Duodenal mucosa (tissue), 2 donors: ENCODE measurements around the gene TMEM164.
A peak's percentile ranks its signal among the peaks of the same experiment; 100 is the strongest.

Experiments
- H3K27ac ChIP-seq: one replicate; pipeline ENCODE4 v1.7.0; 2013; ENCODE audit warnings: low read depth, low read length
- H3K27me3 ChIP-seq, 2 donors: one replicate each; pipeline ENCODE4 v1.7.0; 2013; ENCODE audit warnings: low read length in 2 of 2, control low read depth in 1 of 2; ENCODE audit not compliant: insufficient read depth in 2 of 2, control insufficient read depth in 1 of 2
- H3K36me3 ChIP-seq, 2 donors: one replicate each; pipeline ENCODE4 v1.7.0; 2013; ENCODE audit warnings: low read length in 2 of 2, control low read depth in 1 of 2; ENCODE audit not compliant: insufficient read depth in 2 of 2, control insufficient read depth in 1 of 2
- H3K4me1 ChIP-seq, 2 donors: one replicate each; pipeline ENCODE4 v1.7.0; 2013; ENCODE audit warnings: low read length in 2 of 2, control low read depth in 1 of 2; ENCODE audit not compliant: insufficient read depth in 2 of 2, control insufficient read depth in 1 of 2
- H3K4me3 ChIP-seq, 2 donors: one replicate each; pipeline ENCODE4 v1.7.0; 2013; ENCODE audit warnings: low read length in 2 of 2, low read depth in 1 of 2
- H3K9ac ChIP-seq, 2 donors: one replicate each; pipeline ENCODE4 v1.7.0; 2013; ENCODE audit warnings: low read length in 2 of 2, low read depth in 1 of 2
- H3K9me3 ChIP-seq, 2 donors: one replicate each; pipeline ENCODE4 v1.7.0; 2013; ENCODE audit warnings: low read length in 2 of 2, control low read depth in 1 of 2; ENCODE audit not compliant: control insufficient read depth in 1 of 2

The TMEM164 gene

DNA sequence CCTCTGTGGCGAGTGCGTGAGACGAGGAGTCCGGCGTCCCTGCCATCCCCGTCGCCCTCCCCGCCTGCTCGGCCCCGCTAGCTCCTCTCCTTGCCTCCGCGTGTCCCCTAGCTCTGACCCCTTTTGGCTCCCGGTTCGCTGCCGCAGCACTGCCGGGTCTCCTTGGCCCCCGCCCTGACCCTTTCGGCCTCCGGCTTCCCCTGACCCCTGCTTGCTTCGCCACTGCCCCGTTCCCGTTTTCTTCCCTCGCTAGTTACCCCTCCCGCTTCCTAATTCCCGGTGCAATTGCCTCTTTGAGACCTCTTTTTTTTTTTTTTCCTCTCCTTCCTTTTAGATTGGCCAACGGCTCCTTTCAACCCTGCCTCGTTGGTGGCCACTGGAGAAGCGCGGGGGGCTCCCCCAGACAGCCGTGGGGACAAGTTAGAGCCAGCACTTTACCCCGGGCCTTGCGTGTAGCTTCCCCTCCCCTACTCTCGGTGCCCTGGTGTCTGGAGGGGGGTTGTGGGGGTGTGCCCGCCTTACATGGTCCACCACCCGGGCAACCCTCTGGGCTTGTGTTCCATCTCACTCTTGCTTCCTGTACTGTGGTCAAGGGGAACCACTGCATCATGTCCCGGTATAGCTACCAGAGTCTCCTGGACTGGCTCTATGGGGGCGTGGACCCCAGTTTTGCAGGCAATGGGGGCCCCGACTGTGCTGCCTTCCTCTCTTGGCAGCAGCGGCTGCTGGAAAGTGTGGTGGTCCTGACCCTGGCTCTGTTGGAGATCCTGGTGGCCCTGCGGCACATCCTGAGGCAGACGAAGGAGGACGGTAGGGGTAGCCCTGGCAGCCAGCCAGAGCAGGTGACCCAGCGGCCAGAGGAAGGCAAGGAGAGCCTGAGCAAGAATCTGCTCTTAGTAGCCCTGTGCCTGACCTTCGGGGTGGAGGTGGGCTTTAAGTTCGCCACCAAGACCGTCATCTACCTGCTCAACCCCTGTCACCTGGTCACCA, 548 bp downstream of the TMEM164 start:
- Histone ChIP-seq H3K9ac (peak overlapping the region; percentile 73 to 74), H3K36me3 (no peaks in the 10 kb centered on the region), H3K27me3 (no peaks in the 10 kb centered on the region), H3K4me3 (peak overlapping the region; percentile 70 to 78), H3K4me1 (peaks cover 16 to 40% of the 10 kb centered on the region in 2 donors), H3K9me3 (no peaks in the 10 kb centered on the region), H3K27ac (peak overlapping the region; percentile 84)

DNA sequence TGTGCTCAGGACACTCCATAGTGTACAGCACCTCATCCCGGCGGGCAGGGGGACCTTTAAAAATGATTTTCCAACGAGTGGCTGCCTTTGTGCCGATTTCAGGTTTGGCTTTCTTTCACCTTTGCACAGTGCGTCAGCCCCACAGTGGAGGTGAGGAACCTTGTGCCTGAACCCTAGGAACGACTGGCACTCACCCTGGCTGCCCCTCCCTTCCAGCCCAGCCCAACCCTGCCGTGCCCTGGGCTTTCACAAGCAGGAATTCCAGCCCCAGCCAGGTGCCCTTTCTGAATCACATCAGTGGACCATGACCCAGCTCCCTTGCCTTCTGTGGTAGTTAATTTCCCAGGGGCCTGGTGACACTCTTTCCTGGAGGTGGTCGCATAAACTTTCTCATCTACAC, 1.3 kb downstream of the TMEM164 start:
- H3K4me1 ChIP-seq, result peaks cover 16 to 40% of the 10 kb centered on the region in 2 donors
- H3K27ac ChIP-seq, result peak overlapping the region; percentile 84
- no peaks in the 10 kb centered on the region for H3K36me3 ChIP-seq
- peak overlapping the region; percentile 73 to 74 for H3K9ac ChIP-seq
- no peaks in the 10 kb centered on the region for H3K27me3 ChIP-seq
- H3K9me3 ChIP-seq, result no peaks in the 10 kb centered on the region
- peak overlapping the region; percentile 70 to 78 for H3K4me3 ChIP-seq

DNA sequence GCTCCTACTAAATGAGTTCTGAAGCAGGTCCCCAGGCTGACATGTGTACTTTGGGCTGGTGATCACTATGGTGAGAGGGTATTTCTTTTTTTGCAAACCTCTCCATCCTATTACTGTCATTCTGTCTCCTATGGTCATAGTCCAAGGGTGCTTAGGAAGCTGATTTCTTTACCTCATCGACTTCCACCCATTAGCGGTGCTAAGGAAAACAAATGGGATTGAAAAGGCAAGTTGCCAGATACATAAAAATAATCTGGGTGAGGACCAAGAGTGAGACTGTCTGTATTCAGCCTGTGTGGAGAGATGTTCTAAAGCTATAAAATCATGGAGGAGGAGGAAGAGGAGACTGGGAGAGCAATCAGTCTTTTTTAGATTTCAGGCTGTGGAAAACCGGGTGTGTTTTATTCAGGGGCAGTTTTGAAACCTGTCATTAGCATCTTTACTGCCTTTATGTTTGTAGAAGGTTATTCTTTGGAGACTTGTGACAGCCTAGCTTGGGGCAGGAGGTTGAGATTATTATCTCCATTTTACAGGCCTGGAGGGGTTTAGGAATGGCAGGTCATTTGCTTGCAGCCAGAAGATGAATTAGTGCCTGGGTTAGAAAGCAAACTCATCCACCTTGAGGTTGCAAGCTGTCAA, 1.9 kb downstream of the TMEM164 start:
- Histone ChIP-seq H3K4me1 (peaks cover 16 to 40% of the 10 kb centered on the region in 2 donors), H3K9ac (peak overlapping the region in 1 of 2 donors; percentile 43), H3K36me3 (no peaks in the 10 kb centered on the region), H3K27me3 (no peaks in the 10 kb centered on the region), H3K9me3 (no peaks in the 10 kb centered on the region), H3K27ac (peak overlapping the region; percentile 66), H3K4me3 (peak overlapping the region; percentile 52 to 55)

DNA sequence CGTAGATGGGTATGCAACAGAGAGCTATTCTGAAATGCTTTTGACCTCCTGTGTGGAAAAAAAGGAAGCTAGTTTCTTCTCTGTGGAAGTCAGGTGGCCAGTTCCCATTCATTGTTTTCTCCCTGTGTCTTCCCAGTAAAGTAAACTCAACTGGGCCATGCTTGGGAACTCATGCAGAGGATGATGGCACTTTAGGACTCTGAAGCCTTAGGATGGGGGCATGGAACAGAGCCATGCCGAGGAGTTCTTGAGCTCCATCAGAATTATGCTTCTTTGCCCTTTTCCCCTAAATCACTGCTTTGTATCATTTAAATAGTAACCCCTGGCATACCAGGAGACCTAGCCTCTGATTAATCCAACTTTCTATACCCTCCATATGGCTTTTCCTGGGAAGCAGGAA, 3.2 kb downstream of the TMEM164 start:
- no peaks in the 10 kb centered on the region for H3K9me3 ChIP-seq
- no peaks in the 10 kb centered on the region for H3K27me3 ChIP-seq

DNA sequence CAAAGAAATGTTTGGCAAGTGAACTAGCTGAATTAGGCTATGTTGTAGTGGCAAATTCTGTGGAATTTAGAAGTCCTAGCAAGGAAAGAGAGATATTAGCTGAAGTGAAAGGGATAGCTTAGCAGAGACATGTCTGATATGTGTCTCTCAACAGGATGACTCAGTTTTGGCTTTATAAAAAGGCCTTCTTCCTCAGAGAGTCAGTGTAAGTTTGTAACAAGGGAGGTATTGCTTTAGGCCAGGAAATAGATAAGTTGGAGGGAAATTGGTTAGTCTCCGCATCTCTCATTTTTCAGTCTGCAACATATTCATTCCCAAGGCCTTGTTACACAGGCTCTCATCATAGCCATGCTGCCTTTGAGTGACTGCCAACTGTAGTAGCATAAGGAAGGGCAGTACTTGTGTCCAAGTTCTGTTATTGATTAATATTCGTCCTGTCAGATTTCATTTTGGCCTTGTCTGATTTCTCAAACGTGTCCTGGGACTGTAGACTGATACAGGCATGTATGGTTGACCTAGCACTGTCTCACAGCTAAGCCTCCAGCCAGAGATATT, 4.0 kb downstream of the TMEM164 start:
- H3K27me3 ChIP-seq, result no peaks in the 10 kb centered on the region
- no peaks in the 10 kb centered on the region for H3K9me3 ChIP-seq
- H3K36me3 ChIP-seq, result peaks cover 3 to 4% of the 10 kb centered on the region in 2 donors
- no peak overlapping the region for H3K27ac ChIP-seq
- no peak overlapping the region for H3K9ac ChIP-seq
- no peak overlapping the region for H3K4me3 ChIP-seq
- peaks cover 14 to 30% of the 10 kb centered on the region in 2 donors for H3K4me1 ChIP-seq

More for the DNA sequence above, 3.2 kb downstream of the TMEM164 start:
- H3K27ac ChIP-seq, result no peak overlapping the region
- peaks cover 0 to 4% of the 10 kb centered on the region in 2 donors for H3K36me3 ChIP-seq
- no peak overlapping the region for H3K9ac ChIP-seq
- H3K4me3 ChIP-seq, result peak overlapping the region in 1 of 2 donors; percentile 52
- H3K4me1 ChIP-seq, result peaks cover 16 to 37% of the 10 kb centered on the region in 2 donors

DNA sequence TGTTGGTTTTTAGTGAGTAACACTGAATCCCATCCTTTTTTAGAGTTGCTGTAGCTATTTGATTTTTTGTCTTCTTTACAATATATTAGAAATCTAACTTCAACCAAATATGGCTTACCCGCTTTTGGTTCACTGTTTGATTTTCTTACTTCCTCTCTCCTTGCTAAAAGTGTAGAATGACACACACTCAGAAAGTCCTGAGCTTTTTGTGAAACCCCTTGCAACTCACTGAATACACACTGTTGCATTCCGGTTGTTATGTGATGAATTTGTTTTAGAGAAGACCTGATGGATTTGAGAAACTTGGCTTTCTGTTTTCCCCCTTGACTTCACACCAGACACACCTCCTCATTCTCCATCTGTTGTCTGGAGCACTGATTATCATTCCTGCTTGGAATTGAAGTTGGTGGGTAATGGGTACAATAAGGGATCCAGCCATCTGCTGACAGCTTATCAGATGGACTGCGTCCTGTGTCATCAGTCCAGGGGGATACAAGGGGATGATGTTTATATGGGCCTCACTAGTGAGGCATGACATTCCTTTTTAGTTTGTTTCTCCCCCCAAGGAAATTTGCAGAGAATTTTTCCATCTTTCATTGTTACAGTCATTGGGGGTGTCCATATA, 5.2 kb downstream of the TMEM164 start:
- Histone ChIP-seq H3K27me3 (no peaks in the 10 kb centered on the region), H3K4me3 (no peak overlapping the region), H3K4me1 (peaks cover 12 to 33% of the 10 kb centered on the region in 2 donors), H3K9ac (no peak overlapping the region), H3K36me3 (peaks cover 4 to 8% of the 10 kb centered on the region in 2 donors), H3K9me3 (no peaks in the 10 kb centered on the region), H3K27ac (no peak overlapping the region)

DNA sequence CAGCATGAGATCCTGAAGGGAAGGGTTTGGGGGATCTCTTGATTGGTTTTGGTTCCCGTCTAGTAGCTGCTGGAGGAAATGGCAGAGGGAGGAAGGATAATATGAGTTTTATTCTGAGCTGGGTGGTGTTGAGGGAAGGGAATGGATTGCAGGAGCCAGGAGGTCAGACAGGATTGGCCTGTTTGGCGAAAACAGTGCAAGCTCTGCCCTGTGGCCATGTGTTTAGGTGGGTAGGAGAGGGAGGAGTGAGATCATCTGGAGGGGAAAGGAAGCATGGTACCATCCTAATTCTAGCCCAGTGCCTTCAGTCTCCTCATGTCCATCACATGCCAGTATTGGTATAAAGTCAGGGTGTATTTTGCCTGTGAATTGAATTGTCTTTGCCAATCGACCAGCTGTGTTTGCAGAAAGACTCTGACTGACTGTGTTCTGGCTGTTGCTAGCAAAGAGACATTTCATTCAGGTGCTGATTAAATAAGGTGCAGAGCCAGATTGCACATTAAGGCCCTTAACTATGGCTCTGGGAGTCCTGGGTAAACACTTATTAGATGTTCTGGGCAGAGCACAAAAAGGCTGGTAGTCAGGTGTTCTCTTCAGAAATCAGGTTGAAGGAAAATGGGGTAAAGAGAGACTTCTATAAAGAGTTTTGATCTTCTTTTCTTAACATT, 10.0 kb downstream of the TMEM164 start:
- Histone ChIP-seq H3K9ac (no peak overlapping the region), H3K4me3 (no peak overlapping the region), H3K27ac (no peak overlapping the region), H3K4me1 (peaks cover 0 to 12% of the 10 kb centered on the region in 2 donors), H3K9me3 (no peaks in the 10 kb centered on the region), H3K36me3 (peaks cover 8 to 10% of the 10 kb centered on the region in 2 donors), H3K27me3 (no peaks in the 10 kb centered on the region)

DNA sequence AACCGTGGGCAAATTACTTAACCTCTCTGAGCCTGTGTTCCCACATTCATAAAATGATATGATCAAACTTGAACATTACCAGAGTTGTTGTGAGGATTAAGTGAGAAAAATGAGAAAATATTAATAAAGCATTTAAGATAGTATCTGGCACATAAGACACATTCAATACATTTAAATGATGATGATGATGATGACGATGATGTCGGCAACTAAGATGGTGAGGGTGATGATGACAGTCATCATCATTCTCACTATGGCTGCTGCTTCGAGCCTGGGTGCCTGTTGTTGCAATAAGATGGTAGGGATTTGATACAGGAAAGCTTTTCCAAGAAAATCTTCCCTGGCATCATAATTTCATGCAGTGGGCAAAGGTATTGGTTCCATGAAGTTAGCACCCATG, 11.1 kb downstream of the TMEM164 start:
- Histone ChIP-seq H3K36me3 (peaks cover 8 to 15% of the 10 kb centered on the region in 2 donors), H3K27ac (no peak overlapping the region), H3K4me1 (peaks cover 0 to 12% of the 10 kb centered on the region in 2 donors), H3K9ac (no peak overlapping the region), H3K9me3 (no peaks in the 10 kb centered on the region), H3K4me3 (no peak overlapping the region), H3K27me3 (no peaks in the 10 kb centered on the region)

DNA sequence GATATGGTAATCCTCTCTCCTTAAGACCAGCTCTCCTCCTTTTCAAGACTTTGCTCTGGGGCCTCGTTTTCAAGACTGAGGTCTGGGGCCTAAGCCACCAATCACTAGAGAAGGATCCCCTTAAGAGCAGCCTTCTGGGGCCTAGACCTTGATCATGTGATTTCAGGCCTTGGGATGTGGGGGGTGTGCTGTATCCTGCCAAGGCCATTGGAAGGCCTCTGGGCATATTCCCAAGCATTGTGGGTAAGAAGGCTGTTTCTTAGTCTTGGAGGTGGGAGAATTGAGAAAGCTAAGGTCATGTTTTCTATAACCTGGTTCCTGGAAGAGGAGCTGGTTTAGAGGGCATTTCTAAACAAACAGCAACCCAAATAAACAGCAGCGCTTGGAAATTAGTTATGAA, 12.1 kb downstream of the TMEM164 start:
- Histone ChIP-seq H3K27me3 (no peaks in the 10 kb centered on the region), H3K9me3 (no peaks in the 10 kb centered on the region), H3K27ac (no peak overlapping the region), H3K4me1 (peaks cover 0 to 12% of the 10 kb centered on the region in 2 donors), H3K36me3 (peaks cover 8 to 16% of the 10 kb centered on the region in 2 donors), H3K4me3 (no peak overlapping the region), H3K9ac (no peak overlapping the region)
